GM23338 (cell line): ENCODE results near the gene TASOR2. TPM values are rescaled to one million over a fixed set of nuclear protein-coding genes. Genes with fewer than 3 reads are reported as not detected.

ENCODE experiments used
- ATAC-seq: fragments of 200-7000 bp; cut with Tn5 transposase; 3 replicates; pipeline ENCODE4 v1.9.1; 2020
- DNase-seq: peaks from one replicate; pipeline ENCODE4 v3.0.0-alpha.2; 2015; ENCODE audit warnings: low spot score
- H2AFZ ChIP-seq: fragments of 200-600 bp; sonication (generic); 2 replicates; pipeline ENCODE4 v1.8.0; 2016; ENCODE audit warnings: antibody characterized with exemption, mild to moderate bottlenecking, moderate library complexity
- H3F3A ChIP-seq: fragments of 200-600 bp; sonication (generic); replicated peaks from 2 replicates; pipeline ENCODE4 v1.8.0; 2017; ENCODE audit warnings: antibody characterized with exemption, mixed run types, low read depth
- H3K27ac ChIP-seq: fragments of 200-600 bp; sonication (generic); 2 replicates; pipeline ENCODE4 v1.6.1; 2016; ENCODE audit warnings: low read depth
- H3K27me3 ChIP-seq: fragments of 200-600 bp; sonication (generic); 2 replicates; pipeline ENCODE4 v1.8.0; 2016; ENCODE audit warnings: mild to moderate bottlenecking, mixed run types, moderate library complexity; ENCODE audit not compliant: insufficient read depth
- H3K36me3 ChIP-seq: fragments of 200-600 bp; sonication (generic); 2 replicates; pipeline ENCODE4 v1.8.0; 2016; ENCODE audit warnings: mild to moderate bottlenecking; ENCODE audit not compliant: insufficient read depth
- H3K4me1 ChIP-seq: fragments of 200-600 bp; sonication (generic); 2 replicates; pipeline ENCODE4 v1.8.0; 2016; ENCODE audit warnings: mild to moderate bottlenecking, moderate library complexity; ENCODE audit not compliant: insufficient read depth
- H3K4me2 ChIP-seq: fragments of 200-600 bp; sonication (generic); 2 replicates; pipeline ENCODE4 v1.7.1; 2017; ENCODE audit warnings: mixed run types
- H3K4me3 ChIP-seq: fragments of 200-600 bp; sonication (generic); 2 replicates; pipeline ENCODE4 v1.6.1; 2016; ENCODE audit warnings: mixed run types
- H3K79me2 ChIP-seq: fragments of 200-600 bp; sonication (generic); replicated peaks from 2 replicates; pipeline ENCODE4 v1.8.0; 2017; ENCODE audit warnings: mild to moderate bottlenecking; ENCODE audit not compliant: insufficient read depth
- H3K9me2 ChIP-seq: fragments of 200-600 bp; sonication (generic); 2 replicates; pipeline ENCODE4 v1.8.0; 2017; ENCODE audit not compliant: insufficient read depth
- H4K20me1 ChIP-seq: fragments of 200-600 bp; sonication (generic); replicated peaks from 2 replicates; pipeline ENCODE4 v1.8.0; 2017; ENCODE audit warnings: mild to moderate bottlenecking; ENCODE audit not compliant: insufficient read depth
- H3K27ac Mint-ChIP-seq: 2 replicates; pipeline ENCODE4 v1.8.0; 2020; ENCODE audit warnings: inconsistent platforms, mild to moderate bottlenecking, moderate library complexity, mixed read lengths
- H3K27me3 Mint-ChIP-seq: 3 replicates; pipeline ENCODE4 v1.8.0; 2022; ENCODE audit warnings: low read depth, mild to moderate bottlenecking, moderate library complexity, mixed read lengths, inconsistent platforms; ENCODE audit not compliant: insufficient read depth, poor library complexity
- H3K36me3 Mint-ChIP-seq: 3 replicates; pipeline ENCODE4 v1.8.0; 2021; ENCODE audit warnings: low read depth, mild to moderate bottlenecking, inconsistent platforms, moderate library complexity, mixed read lengths
- H3K4me1 Mint-ChIP-seq: 3 replicates; pipeline ENCODE4 v1.8.0; 2020; ENCODE audit warnings: mild to moderate bottlenecking, inconsistent platforms, mixed read lengths
- H3K4me3 Mint-ChIP-seq: 3 replicates; pipeline ENCODE4 v1.8.0; 2021; ENCODE audit warnings: moderate library complexity, mild to moderate bottlenecking, inconsistent platforms, mixed read lengths
- H3K9me3 Mint-ChIP-seq: 3 replicates; pipeline ENCODE4 v1.8.0; 2020; ENCODE audit warnings: moderate library complexity, mild to moderate bottlenecking, inconsistent platforms, mixed read lengths
- EZH2 ChIP-seq: fragments of 200-600 bp; sonication (generic); IDR thresholded peaks from one replicate; pipeline ENCODE4 v1.8.0; 2017; ENCODE audit warnings: antibody characterized with exemption, mild to moderate bottlenecking, low read depth; ENCODE audit not compliant: unreplicated experiment
- EZH2phosphoT487 ChIP-seq: fragments of 200-600 bp; sonication (generic); IDR thresholded peaks from one replicate; pipeline ENCODE4 v1.8.1; 2018; ENCODE audit warnings: antibody characterized with exemption; ENCODE audit not compliant: unreplicated experiment
- JUNB ChIP-seq: IDR thresholded peaks from one replicate; pipeline ENCODE4 v1.6.1; 2016; ENCODE audit warnings: antibody characterized with exemption; ENCODE audit not compliant: unreplicated experiment
- NANOG ChIP-seq: IDR thresholded peaks from 2 replicates; pipeline ENCODE4 v1.6.1; 2016; ENCODE audit warnings: antibody characterized with exemption, borderline replicate concordance
- POLR2AphosphoS5 ChIP-seq: IDR thresholded peaks from 2 replicates; pipeline ENCODE4 v1.6.1; 2016; ENCODE audit warnings: antibody characterized with exemption, low read depth
- STAT1 ChIP-seq: IDR thresholded peaks from one replicate; pipeline ENCODE4 v1.6.1; 2016; ENCODE audit warnings: antibody characterized with exemption; ENCODE audit not compliant: unreplicated experiment
- ZNF331 ChIP-seq: fragments of 250-450 bp; sonication (Bioruptor Pico); IDR thresholded peaks from 2 replicates; pipeline ENCODE4 v1.5.0; 2020; ENCODE audit warnings: low read depth, mild to moderate bottlenecking, moderate library complexity
- polyA plus RNA-seq: library from polyadenylated mRNA; unstranded; fragments of >200 nt; fragmentation: Nextera tagmentation; extraction: Ambion mirVana; gene quantifications from 2 replicates; pipeline ENCODE4 v1.2.1, GENCODE V29; 2016
- total RNA-seq: library from RNA; depleted of rRNA; stranded (reverse); fragments of >200 nt; shearing (Covaris generic); gene quantifications from 2 replicates; pipeline ENCODE4 v1.2.3, GENCODE V29; 2014
- TF ChIP-seq, protein P1 (sequence below): IDR thresholded peaks from one replicate; pipeline ENCODE4 v1.6.1; 2018; ENCODE audit warnings: antibody characterized with exemption; ENCODE audit not compliant: unreplicated experiment
- TF ChIP-seq, protein P2 (sequence below): fragments of 250-450 bp; sonication (Bioruptor Pico); IDR thresholded peaks from 2 replicates; pipeline ENCODE4 v1.5.0; 2020; ENCODE audit warnings: mild to moderate bottlenecking, moderate library complexity

TASOR2 gene
- total and polyA plus RNA-seq, 2 experiments from 2014 or later, result 45.2 to 110 TPM

DNA sequence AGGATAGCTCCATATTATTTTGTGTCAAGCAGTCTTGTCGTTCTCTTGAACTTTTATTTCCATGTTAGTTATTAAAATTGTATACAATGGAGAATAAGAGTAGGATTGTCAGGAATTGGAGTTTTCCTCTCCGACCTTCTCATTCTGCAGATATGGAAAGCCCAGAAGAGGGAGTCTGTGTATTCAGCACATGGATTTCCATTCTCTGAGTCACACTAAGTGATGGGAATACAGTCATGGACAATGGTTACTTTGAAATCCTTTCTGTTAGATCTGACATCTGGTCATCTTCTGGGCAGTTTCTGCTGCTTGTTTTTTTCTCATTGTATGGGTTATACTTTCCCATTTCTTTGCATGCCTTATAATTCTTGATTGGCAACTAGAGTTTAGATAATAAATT, 5.0 kb upstream of the TASOR2 start:
- Histone ChIP-seq H3K4me2 (no peak overlapping the region), H3K79me2 (no peaks in the 10 kb centered on the region), H3K27ac (no peak overlapping the region), H3K9me2 (peaks cover 6% of the 10 kb centered on the region), H2AFZ (no peak overlapping the region), H3F3A (0 out of 2 replicates have a peak, but pooled peaks cover 6% of the 10 kb centered on the region), H4K20me1 (no peaks in the 10 kb centered on the region), H3K4me1 (no peaks in the 10 kb centered on the region), H3K4me3 (no peak overlapping the region), H3K36me3 (no peaks in the 10 kb centered on the region), H3K27me3 (peaks cover 20% of the 10 kb centered on the region)
- peaks cover 7% of the 10 kb centered on the region for H3K27me3 Mint-ChIP-seq
- ATAC-seq (no peak), DNase-seq (no peak)
- H3K27ac Mint-ChIP-seq, result no peak overlapping the region
- peaks cover 3% of the 10 kb centered on the region; the same call in 1 of the 3 replicates for H3K4me1 Mint-ChIP-seq
- peaks cover 9% of the 10 kb centered on the region; the same call in 2 of the 3 replicates for H3K9me3 Mint-ChIP-seq
- peaks cover 3% of the 10 kb centered on the region; the same call in 1 of the 3 replicates for H3K36me3 Mint-ChIP-seq
- TF ChIP-seq EZH2phosphoT487 (no peak), POLR2AphosphoS5 (no peak), EZH2 (no peak), NANOG (no peak), JUNB (no peak), ZNF331 (no peak), STAT1 (no peak)
- TF ChIP-seq, protein P1, sequence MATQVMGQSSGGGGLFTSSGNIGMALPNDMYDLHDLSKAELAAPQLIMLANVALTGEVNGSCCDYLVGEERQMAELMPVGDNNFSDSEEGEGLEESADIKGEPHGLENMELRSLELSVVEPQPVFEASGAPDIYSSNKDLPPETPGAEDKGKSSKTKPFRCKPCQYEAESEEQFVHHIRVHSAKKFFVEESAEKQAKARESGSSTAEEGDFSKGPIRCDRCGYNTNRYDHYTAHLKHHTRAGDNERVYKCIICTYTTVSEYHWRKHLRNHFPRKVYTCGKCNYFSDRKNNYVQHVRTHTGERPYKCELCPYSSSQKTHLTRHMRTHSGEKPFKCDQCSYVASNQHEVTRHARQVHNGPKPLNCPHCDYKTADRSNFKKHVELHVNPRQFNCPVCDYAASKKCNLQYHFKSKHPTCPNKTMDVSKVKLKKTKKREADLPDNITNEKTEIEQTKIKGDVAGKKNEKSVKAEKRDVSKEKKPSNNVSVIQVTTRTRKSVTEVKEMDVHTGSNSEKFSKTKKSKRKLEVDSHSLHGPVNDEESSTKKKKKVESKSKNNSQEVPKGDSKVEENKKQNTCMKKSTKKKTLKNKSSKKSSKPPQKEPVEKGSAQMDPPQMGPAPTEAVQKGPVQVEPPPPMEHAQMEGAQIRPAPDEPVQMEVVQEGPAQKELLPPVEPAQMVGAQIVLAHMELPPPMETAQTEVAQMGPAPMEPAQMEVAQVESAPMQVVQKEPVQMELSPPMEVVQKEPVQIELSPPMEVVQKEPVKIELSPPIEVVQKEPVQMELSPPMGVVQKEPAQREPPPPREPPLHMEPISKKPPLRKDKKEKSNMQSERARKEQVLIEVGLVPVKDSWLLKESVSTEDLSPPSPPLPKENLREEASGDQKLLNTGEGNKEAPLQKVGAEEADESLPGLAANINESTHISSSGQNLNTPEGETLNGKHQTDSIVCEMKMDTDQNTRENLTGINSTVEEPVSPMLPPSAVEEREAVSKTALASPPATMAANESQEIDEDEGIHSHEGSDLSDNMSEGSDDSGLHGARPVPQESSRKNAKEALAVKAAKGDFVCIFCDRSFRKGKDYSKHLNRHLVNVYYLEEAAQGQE, result no peak
- TF ChIP-seq, protein P2, sequence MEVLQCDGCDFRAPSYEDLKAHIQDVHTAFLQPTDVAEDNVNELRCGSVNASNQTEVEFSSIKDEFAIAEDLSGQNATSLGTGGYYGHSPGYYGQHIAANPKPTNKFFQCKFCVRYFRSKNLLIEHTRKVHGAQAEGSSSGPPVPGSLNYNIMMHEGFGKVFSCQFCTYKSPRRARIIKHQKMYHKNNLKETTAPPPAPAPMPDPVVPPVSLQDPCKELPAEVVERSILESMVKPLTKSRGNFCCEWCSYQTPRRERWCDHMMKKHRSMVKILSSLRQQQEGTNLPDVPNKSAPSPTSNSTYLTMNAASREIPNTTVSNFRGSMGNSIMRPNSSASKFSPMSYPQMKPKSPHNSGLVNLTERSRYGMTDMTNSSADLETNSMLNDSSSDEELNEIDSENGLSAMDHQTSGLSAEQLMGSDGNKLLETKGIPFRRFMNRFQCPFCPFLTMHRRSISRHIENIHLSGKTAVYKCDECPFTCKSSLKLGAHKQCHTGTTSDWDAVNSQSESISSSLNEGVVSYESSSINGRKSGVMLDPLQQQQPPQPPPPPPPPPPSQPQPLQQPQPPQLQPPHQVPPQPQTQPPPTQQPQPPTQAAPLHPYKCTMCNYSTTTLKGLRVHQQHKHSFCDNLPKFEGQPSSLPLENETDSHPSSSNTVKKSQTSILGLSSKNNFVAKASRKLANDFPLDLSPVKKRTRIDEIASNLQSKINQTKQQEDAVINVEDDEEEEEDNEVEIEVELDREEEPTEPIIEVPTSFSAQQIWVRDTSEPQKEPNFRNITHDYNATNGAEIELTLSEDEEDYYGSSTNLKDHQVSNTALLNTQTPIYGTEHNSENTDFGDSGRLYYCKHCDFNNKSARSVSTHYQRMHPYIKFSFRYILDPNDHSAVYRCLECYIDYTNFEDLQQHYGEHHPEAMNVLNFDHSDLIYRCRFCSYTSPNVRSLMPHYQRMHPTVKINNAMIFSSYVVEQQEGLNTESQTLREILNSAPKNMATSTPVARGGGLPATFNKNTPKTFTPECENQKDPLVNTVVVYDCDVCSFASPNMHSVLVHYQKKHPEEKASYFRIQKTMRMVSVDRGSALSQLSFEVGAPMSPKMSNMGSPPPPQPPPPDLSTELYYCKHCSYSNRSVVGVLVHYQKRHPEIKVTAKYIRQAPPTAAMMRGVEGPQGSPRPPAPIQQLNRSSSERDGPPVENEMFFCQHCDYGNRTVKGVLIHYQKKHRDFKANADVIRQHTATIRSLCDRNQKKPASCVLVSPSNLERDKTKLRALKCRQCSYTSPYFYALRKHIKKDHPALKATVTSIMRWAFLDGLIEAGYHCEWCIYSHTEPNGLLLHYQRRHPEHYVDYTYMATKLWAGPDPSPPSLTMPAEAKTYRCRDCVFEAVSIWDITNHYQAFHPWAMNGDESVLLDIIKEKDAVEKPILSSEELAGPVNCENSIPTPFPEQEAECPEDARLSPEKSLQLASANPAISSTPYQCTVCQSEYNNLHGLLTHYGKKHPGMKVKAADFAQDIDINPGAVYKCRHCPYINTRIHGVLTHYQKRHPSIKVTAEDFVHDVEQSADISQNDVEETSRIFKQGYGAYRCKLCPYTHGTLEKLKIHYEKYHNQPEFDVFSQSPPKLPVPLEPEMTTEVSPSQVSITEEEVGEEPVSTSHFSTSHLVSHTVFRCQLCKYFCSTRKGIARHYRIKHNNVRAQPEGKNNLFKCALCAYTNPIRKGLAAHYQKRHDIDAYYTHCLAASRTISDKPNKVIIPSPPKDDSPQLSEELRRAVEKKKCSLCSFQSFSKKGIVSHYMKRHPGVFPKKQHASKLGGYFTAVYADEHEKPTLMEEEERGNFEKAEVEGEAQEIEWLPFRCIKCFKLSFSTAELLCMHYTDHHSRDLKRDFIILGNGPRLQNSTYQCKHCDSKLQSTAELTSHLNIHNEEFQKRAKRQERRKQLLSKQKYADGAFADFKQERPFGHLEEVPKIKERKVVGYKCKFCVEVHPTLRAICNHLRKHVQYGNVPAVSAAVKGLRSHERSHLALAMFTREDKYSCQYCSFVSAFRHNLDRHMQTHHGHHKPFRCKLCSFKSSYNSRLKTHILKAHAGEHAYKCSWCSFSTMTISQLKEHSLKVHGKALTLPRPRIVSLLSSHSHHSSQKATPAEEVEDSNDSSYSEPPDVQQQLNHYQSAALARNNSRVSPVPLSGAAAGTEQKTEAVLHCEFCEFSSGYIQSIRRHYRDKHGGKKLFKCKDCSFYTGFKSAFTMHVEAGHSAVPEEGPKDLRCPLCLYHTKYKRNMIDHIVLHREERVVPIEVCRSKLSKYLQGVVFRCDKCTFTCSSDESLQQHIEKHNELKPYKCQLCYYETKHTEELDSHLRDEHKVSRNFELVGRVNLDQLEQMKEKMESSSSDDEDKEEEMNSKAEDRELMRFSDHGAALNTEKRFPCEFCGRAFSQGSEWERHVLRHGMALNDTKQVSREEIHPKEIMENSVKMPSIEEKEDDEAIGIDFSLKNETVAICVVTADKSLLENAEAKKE (CRISPR knock-in tag), result no peak
- no peak overlapping the region for H3K4me3 Mint-ChIP-seq
